Endothelial cell (in vitro differentiated cells): ENCODE measurements around the gene ANKS1A. TPM values are rescaled to one million over a fixed set of nuclear protein-coding genes. Genes with fewer than 3 reads are reported as not detected.

Experiments
- DNase-seq: peaks from one replicate; pipeline ENCODE4 v3.0.0; 2021; ENCODE audit warnings: low spot score
- H3K27ac Mint-ChIP-seq: one replicate; pipeline ENCODE4 v1.8.0; 2021; ENCODE audit warnings: mixed read lengths, inconsistent platforms; ENCODE audit not compliant: unreplicated experiment
- H3K27me3 Mint-ChIP-seq: one replicate; pipeline ENCODE4 v1.8.0; 2021; ENCODE audit warnings: mild to moderate bottlenecking, moderate library complexity, mixed read lengths, inconsistent platforms; ENCODE audit not compliant: unreplicated experiment
- H3K36me3 Mint-ChIP-seq: one replicate; pipeline ENCODE4 v1.8.0; 2021; ENCODE audit warnings: mild to moderate bottlenecking, low read depth, mixed read lengths, inconsistent platforms; ENCODE audit not compliant: unreplicated experiment
- H3K4me1 Mint-ChIP-seq: one replicate; pipeline ENCODE4 v1.8.0; 2021; ENCODE audit warnings: mild to moderate bottlenecking, mixed read lengths, inconsistent platforms; ENCODE audit not compliant: unreplicated experiment
- H3K4me3 Mint-ChIP-seq: one replicate; pipeline ENCODE4 v1.8.0; 2021; ENCODE audit warnings: mild to moderate bottlenecking, mixed read lengths, inconsistent platforms; ENCODE audit not compliant: unreplicated experiment
- H3K9me3 Mint-ChIP-seq: one replicate; pipeline ENCODE4 v1.8.0; 2021; ENCODE audit warnings: mixed read lengths, inconsistent platforms; ENCODE audit not compliant: unreplicated experiment
- CTCF ChIP-seq: fragments of 200-600 bp; sonication (generic); IDR thresholded peaks from one replicate; pipeline ENCODE4 v1.5.0; 2021; ENCODE audit warnings: antibody characterized with exemption; ENCODE audit not compliant: unreplicated experiment
- total RNA-seq: library from RNA; stranded (reverse); fragmentation: NEBNext Ultra II Directional; extraction: Animal tissue kit (Norgen Biotek cat#: 25700); gene quantifications from one replicate; pipeline ENCODE4 v1.2.1, GENCODE V29; 2021; ENCODE audit not compliant: unreplicated experiment

ANKS1A gene
- total RNA-seq, 1 donor from 2014 or later = 20.1 TPM

- no peak for DNase-seq
- H3K27ac Mint-ChIP-seq = no peak overlapping the region
- H3K9me3 Mint-ChIP-seq = no peaks in the 10 kb centered on the region
- no peak overlapping the region for H3K4me3 Mint-ChIP-seq
- H3K27me3 Mint-ChIP-seq = peaks cover 2% of the 10 kb centered on the region
- peaks cover 19% of the 10 kb centered on the region for H3K4me1 Mint-ChIP-seq
- TF ChIP-seq CTCF = no peak
- H3K36me3 Mint-ChIP-seq = peaks cover 5% of the 10 kb centered on the region
Measured at GRCh38 chr6:34984416-34984815, 95.4 kb downstream of the ANKS1A start.

- H3K9me3 Mint-ChIP-seq = no peaks in the 10 kb centered on the region
Measured at GRCh38 chr6:34985236-34985635, 96.2 kb downstream of the ANKS1A start.

GRCh38 chr6:34986845-34987246 is 97.8 kb downstream of the ANKS1A start:
- Mint-ChIP-seq H3K4me3 (no peak overlapping the region), H3K27ac (peak overlapping the region; percentile 88), H3K9me3 (no peaks in the 10 kb centered on the region), H3K4me1 (peaks cover 22% of the 10 kb centered on the region), H3K36me3 (peaks cover 8% of the 10 kb centered on the region), H3K27me3 (peaks cover 2% of the 10 kb centered on the region)
- peak; percentile 98 for TF ChIP-seq CTCF
- peak; percentile 72 for DNase-seq

More at GRCh38 chr6:34985236-34985635, 96.2 kb downstream of the ANKS1A start:
- DNase-seq = no peak
- H3K27me3 Mint-ChIP-seq = peaks cover 2% of the 10 kb centered on the region
- peaks cover 8% of the 10 kb centered on the region for H3K36me3 Mint-ChIP-seq
- peaks cover 22% of the 10 kb centered on the region for H3K4me1 Mint-ChIP-seq
- no peak for TF ChIP-seq CTCF
- H3K4me3 Mint-ChIP-seq = no peak overlapping the region
- no peak overlapping the region for H3K27ac Mint-ChIP-seq

- peak overlapping the region; percentile 88 for H3K27ac Mint-ChIP-seq
- H3K27me3 Mint-ChIP-seq = peaks cover 2% of the 10 kb centered on the region
- no peak overlapping the region for H3K4me3 Mint-ChIP-seq
- H3K9me3 Mint-ChIP-seq = no peaks in the 10 kb centered on the region
- H3K36me3 Mint-ChIP-seq = peaks cover 4% of the 10 kb centered on the region
- TF ChIP-seq CTCF = no peak
- H3K4me1 Mint-ChIP-seq = peaks cover 16% of the 10 kb centered on the region
- DNase-seq = no peak
Measured at GRCh38 chr6:34987506-34987905, 98.5 kb downstream of the ANKS1A start.

- Mint-ChIP-seq H3K27me3 (no peaks in the 10 kb centered on the region), H3K36me3 (peaks cover 9% of the 10 kb centered on the region), H3K4me3 (no peak overlapping the region), H3K9me3 (no peaks in the 10 kb centered on the region), H3K27ac (no peak overlapping the region), H3K4me1 (peaks cover 14% of the 10 kb centered on the region)
- DNase-seq = no peak
- TF ChIP-seq CTCF = no peak
Measured at GRCh38 chr6:34990971-34991560, 102.0 kb downstream of the ANKS1A start.
